OCI-LY1 (cell line): ENCODE data around the gene LTF.

Source experiments
- CTCF ChIP-seq: fragments of 200-600 bp; sonication (generic), shearing (Covaris generic); IDR thresholded peaks from 2 replicates; pipeline ENCODE4 v1.5.1; 2017; ENCODE audit warnings: mild to moderate bottlenecking, antibody characterized with exemption, low read length, moderate library complexity, mixed read lengths
- EZH2 ChIP-seq: fragments of 200-600 bp; sonication (generic), shearing (Covaris generic); IDR thresholded peaks from 2 replicates; pipeline ENCODE4 v1.8.0; 2017; ENCODE audit warnings: borderline replicate concordance, mixed run types, mild to moderate bottlenecking, antibody characterized with exemption, low read length, moderate library complexity, mixed read lengths

- TF ChIP-seq CTCF (no peak), EZH2 (no peak)
These were observed 2.2 kb upstream of the LTF start for GRCh38 chr3:46466871-46467403.
